ENCODE data around the gene GZMM. TPM values are rescaled to one million over a fixed set of nuclear protein-coding genes. Genes with fewer than 3 reads are reported as not detected.
A peak's percentile ranks its signal among the peaks of the same experiment; 100 is the strongest.

The GZMM gene
- total RNA-seq, 6 donors from 2014 or later = 2.3 to 6.1 (median 3.8) TPM; not detected in 2

- no peak for ATAC-seq (ENCODE audit: low FRiP score in 2 of 2)
Observed at GRCh38 chr19:512547-513365, 31.1 kb upstream of the GZMM start.

GRCh38 chr19:513368-514165, 30.3 kb upstream of the GZMM start:
- Histone ChIP-seq H3K36me3 (peaks cover 0 to 7% (median 2%) of the 10 kb centered on the region in 4 donors), H3K4me1 (peaks cover 21 to 41% (median 27%) of the 10 kb centered on the region in 4 donors), H3K27me3 (no peaks in the 10 kb centered on the region), H3K9me3 (no peaks in the 10 kb centered on the region), H3K27ac (no peak overlapping the region), H3K4me3 (no peak overlapping the region)
- ATAC-seq (ENCODE audit: low FRiP score in 2 of 2) (no peak), DNase-seq (peak in 1 of 2 donors; percentile 49)
- WGBS, 2 donors = 73 to 94% methylated on average over 5 to 10 of the region's 10 CpGs
- TF ChIP-seq POLR2A (IDR thresholded peaks at IDR 0.05) (no peak), POLR2AphosphoS5 (IDR thresholded peaks at IDR 0.05) (no peak), CTCF (IDR thresholded peaks at IDR 0.05) (no peak), EP300 (IDR thresholded peaks at IDR 0.05) (no peak)

More at GRCh38 chr19:512547-513365, 31.1 kb upstream of the GZMM start:
- peaks cover 0 to 7% (median 2%) of the 10 kb centered on the region in 4 donors for H3K36me3 ChIP-seq
- H3K9me3 ChIP-seq = no peaks in the 10 kb centered on the region
- peak overlapping the region in 1 of 4 donors; percentile 13 for H3K4me3 ChIP-seq
- H3K4me1 ChIP-seq = peaks cover 29 to 49% (median 35%) of the 10 kb centered on the region in 4 donors
- H3K27me3 ChIP-seq = no peaks in the 10 kb centered on the region
- TF ChIP-seq CTCF (IDR thresholded peaks at IDR 0.05) (no peak), POLR2A (IDR thresholded peaks at IDR 0.05) (peak in 1 of 4 donors; percentile 30)
- peak overlapping the region in 3 of 4 donors; percentile 10 to 53 (median 51) for H3K27ac ChIP-seq
- WGBS, 2 donors = 59 to 70% methylated on average over 41 to 49 of the region's 62 CpGs
- peak; percentile 63 to 87 for DNase-seq

- 90 to 96% methylated on average over 7 to 9 of the region's 9 CpGs for WGBS, 2 donors
Observed at GRCh38 chr19:514166-514663, 29.6 kb upstream of the GZMM start.

More at GRCh38 chr19:514166-514663, 29.6 kb upstream of the GZMM start:
- TF ChIP-seq CTCF (IDR thresholded peaks at IDR 0.05) (no peak), POLR2A (IDR thresholded peaks at IDR 0.05) (no peak), EP300 (IDR thresholded peaks at IDR 0.05) (no peak), POLR2AphosphoS5 (IDR thresholded peaks at IDR 0.05) (no peak)
- H3K9me3 ChIP-seq = no peaks in the 10 kb centered on the region
- no peak overlapping the region for H3K4me3 ChIP-seq
- ATAC-seq (ENCODE audit: low FRiP score in 2 of 2) = no peak
- H3K27me3 ChIP-seq = no peaks in the 10 kb centered on the region
- DNase-seq = no peak
- H3K4me1 ChIP-seq = peaks cover 17 to 42% (median 23%) of the 10 kb centered on the region in 4 donors
- no peak overlapping the region for H3K27ac ChIP-seq
- H3K36me3 ChIP-seq = peaks cover 0 to 6% (median 3%) of the 10 kb centered on the region in 4 donors

All from upper lobe of left lung (tissue), 6 donors.